Right lung (tissue), 5 donors: ENCODE measurements around the gene ODC1. TPM values are rescaled to one million over a fixed set of nuclear protein-coding genes. Genes with fewer than 3 reads are reported as not detected.
A peak's percentile ranks its signal among the peaks of the same experiment; 100 is the strongest.

Experiments used
- DNase-seq, 2 donors: peaks; one replicate each; pipeline ENCODE4 v3.0.0-alpha.2; 2013
- polyA plus RNA-seq, 5 donors: library from polyadenylated mRNA; unstranded; fragments of 120-200 nt; gene quantifications; one replicate each; pipeline versions ENCODE4 v1.2.1 to v1.2.3, GENCODE V29; 2013; ENCODE audit warnings: inconsistent platforms in 1 of 5, low replicate concordance in 1 of 5; ENCODE audit not compliant: insufficient read length in 5 of 5, insufficient read depth in 1 of 5

ODC1 gene
- polyA plus RNA-seq, 5 donors, result 204 to 264 (median 216) TPM

- no peak for DNase-seq
Measured at GRCh38 chr2:10422251-10422650, 25.9 kb downstream of the ODC1 start.

GRCh38 chr2:10419553-10420257 lies 28.4 kb downstream of the ODC1 start:
- no peak for DNase-seq

GRCh38 chr2:10417551-10418335 lies 30.4 kb downstream of the ODC1 start:
- DNase-seq, result no peak

GRCh38 chr2:10415640-10416039 lies 32.5 kb downstream of the ODC1 start:
- DNase-seq, result no peak

GRCh38 chr2:10415048-10415447 lies 33.1 kb downstream of the ODC1 start:
- no peak for DNase-seq

- no peak for DNase-seq
Measured at GRCh38 chr2:10414591-10414990, 33.5 kb downstream of the ODC1 start.

GRCh38 chr2:10413991-10414451 lies 34.1 kb downstream of the ODC1 start:
- DNase-seq, result no peak

GRCh38 chr2:10413503-10413902 lies 34.6 kb downstream of the ODC1 start:
- no peak for DNase-seq

- DNase-seq, result no peak
Measured at GRCh38 chr2:10412380-10412779, 35.7 kb downstream of the ODC1 start.

- no peak for DNase-seq
Measured at GRCh38 chr2:10411557-10411956, 36.6 kb downstream of the ODC1 start.

- peak in 1 of 2 donors; percentile 36 for DNase-seq
Measured at GRCh38 chr2:10410823-10411437, 37.2 kb downstream of the ODC1 start.

GRCh38 chr2:10410001-10410822 lies 37.9 kb downstream of the ODC1 start:
- DNase-seq, result no peak

GRCh38 chr2:10408649-10409579 lies 39.2 kb downstream of the ODC1 start:
- DNase-seq, result peak; percentile 60 to 72

- DNase-seq, result no peak
Measured at GRCh38 chr2:10407841-10408648, 40.1 kb downstream of the ODC1 start.

- DNase-seq, result no peak
Measured at GRCh38 chr2:10407432-10407831, 40.7 kb downstream of the ODC1 start.

- DNase-seq, result no peak
Measured at GRCh38 chr2:10406491-10407188, 41.5 kb downstream of the ODC1 start.

- DNase-seq, result no peak
Measured at GRCh38 chr2:10406016-10406415, 42.1 kb downstream of the ODC1 start.

- DNase-seq, result no peak
Measured at GRCh38 chr2:10405448-10405847, 42.7 kb downstream of the ODC1 start.
